GM18868 (cell line): Measurements from ENCODE around the gene PI16.
"Not testable (repeated sequence)": the region's sequence is repeated elsewhere in the genome, so short reads cannot be mapped to it uniquely, and the experiment has no call there.

Experiments used
- ATAC-seq: cut with Tn5 transposase; IDR thresholded peaks from one replicate; pipeline ENCODE4 v1.9.1; 2021; ENCODE audit warnings: mild to moderate bottlenecking, moderate library complexity; ENCODE audit not compliant: unreplicated experiment

Gene PI16

GRCh38 chr6:36927691-36928546 is 26.6 kb upstream of the PI16 start:
- ATAC-seq = no peak

GRCh38 chr6:36928547-36928918 is 26.0 kb upstream of the PI16 start:
- no peak for ATAC-seq

GRCh38 chr6:36929152-36929551 is 25.4 kb upstream of the PI16 start:
- ATAC-seq = no peak

DNA sequence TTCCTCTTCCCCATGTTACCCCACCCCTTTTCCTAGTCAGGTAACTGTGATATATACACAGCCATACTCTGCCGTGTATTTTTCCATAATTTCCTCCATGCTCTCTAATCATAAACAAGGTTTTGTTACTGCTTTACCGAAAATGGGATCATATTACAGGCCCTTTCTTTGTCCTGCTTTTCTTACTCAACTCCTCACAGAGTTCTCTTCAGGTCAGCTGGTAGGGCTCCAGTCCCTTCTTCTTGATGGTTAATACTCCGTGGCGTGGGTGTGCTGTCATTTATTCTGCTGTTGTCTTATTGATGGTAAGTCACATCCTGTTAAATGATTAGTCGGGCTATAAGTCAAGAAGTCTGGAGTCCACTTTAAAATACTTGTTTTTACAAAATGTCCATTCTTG is 24.9 kb upstream of the PI16 start:
- no peak for ATAC-seq

GRCh38 chr6:36930483-36930882 is 24.1 kb upstream of the PI16 start:
- ATAC-seq = no peak

GRCh38 chr6:36933102-36933501 is 21.4 kb upstream of the PI16 start:
- no peak for ATAC-seq

DNA sequence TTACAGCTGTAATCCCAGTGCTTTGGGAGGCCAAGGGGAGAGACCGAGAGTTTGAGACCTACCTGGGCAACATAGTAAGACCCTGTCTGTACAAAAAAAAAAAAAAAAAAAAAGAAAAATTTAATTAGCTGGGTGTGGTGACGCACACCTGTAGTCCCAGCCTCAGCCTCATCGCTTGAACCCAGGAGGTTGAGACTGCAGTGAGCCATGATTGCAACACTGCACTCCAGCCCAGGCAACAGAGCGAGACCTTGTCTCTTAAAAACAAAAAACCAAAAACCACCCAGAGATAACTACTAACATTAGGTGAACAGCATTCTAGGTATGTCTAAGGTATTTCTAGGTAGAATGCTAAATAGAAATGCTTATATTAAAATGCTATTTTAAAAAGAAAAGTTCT is 21.0 kb upstream of the PI16 start:
- ATAC-seq = no peak

DNA sequence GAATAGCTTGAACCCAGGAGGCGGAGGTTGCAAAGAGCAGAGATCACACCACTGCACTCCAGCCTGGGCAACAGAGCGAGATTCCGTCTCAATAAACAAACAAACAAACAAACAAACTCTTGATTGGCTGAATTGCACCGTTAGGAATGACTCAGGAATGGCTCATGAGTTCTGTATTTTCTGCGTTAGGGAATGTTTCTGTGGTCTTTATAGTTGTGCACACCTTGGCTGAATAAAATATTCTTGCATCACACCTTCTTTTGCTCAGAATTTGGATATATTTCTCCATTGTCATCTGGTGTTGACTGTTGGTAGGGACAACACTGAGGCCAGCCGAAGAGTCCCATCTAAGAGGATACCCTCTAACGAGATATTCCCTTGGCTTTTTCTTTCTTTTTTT is 19.6 kb upstream of the PI16 start:
- no peak for ATAC-seq

DNA sequence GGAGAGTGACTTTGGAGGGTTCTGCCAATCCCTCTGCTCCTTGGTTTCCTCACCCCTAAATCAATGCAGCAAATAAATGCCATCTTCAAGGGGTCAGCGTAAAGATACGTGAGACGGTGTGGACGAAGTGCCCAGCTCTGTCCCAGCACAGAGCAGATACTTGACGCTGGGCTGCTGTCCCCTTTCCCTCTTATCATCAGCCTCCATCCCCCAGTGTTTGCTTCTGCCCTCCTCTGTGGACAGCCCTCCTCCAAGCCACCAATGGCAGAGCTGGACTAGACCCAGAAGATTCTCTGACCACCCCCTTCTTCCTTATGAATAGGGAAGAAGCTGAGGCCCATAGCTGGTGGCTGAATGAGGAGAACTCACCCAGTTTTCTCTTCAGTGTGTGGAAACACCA is 17.7 kb upstream of the PI16 start:
- no peak for ATAC-seq

DNA sequence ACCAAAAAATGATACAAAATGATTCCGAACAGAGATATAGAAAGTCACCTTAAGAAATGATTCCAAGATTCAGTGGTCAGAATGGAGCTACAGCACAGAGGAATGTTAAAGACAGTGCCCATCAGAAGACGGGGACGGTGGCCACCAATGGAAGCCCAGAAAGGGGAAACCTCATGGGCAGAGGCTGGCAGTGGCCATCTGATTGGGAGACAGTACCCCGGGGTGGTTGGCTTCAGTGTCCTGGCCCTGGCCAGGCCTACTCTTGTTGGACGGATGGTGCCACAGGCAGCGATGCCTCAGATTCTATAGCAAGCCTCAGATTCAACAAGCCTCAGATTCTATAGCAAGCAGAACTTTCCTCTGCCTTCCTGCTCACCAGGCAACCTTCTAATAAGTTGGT is 16.6 kb upstream of the PI16 start:
- ATAC-seq = no peak

- no peak for ATAC-seq
These were observed 16.0 kb upstream of the PI16 start for GRCh38 chr6:36938536-36938935.

GRCh38 chr6:36939005-36939404 is 15.5 kb upstream of the PI16 start:
- not testable (repeated sequence) for ATAC-seq

DNA sequence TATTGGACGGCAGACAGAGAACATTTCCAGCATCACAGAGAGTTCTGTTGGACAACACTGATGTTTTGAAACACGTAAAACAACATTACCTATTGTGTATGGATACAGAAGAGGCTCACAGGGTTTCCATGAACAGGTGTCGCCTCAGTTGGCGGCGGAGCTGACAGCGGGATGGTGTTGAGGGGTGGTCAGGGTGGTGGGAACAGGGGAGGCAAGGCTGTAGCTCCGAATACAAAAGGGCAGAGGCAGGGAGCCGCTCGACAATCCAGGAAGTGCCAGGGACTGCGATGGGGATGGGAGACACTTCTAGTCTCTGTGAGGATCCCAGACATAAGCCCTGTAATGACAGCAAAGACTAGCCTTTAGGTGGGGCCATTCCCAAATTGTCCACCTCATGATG is 14.5 kb upstream of the PI16 start:
- no peak for ATAC-seq

DNA sequence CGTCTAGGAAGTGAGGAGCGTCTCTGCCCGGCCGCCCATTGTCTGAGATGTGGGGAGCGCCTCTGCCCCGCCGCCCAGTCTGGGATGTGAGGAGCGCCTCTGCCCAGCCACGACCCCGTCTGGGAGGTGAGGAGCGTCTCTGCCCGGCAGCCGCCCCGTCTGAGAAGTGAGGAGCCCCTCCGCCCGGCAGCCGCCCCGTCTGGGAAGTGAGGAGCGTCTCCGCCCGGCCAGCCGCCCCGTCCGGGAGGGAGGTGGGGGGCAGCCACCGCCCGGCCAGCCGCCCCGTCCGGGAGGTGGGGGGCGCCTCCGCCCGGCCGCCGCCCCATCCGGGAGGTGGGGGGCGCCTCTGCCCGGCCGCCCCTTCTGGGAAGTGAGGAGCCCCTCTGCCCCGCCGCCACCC is 13.0 kb upstream of the PI16 start:
- ATAC-seq = not testable (repeated sequence)

- not testable (repeated sequence) for ATAC-seq
These were observed 12.2 kb upstream of the PI16 start for GRCh38 chr6:36942329-36942728.

DNA sequence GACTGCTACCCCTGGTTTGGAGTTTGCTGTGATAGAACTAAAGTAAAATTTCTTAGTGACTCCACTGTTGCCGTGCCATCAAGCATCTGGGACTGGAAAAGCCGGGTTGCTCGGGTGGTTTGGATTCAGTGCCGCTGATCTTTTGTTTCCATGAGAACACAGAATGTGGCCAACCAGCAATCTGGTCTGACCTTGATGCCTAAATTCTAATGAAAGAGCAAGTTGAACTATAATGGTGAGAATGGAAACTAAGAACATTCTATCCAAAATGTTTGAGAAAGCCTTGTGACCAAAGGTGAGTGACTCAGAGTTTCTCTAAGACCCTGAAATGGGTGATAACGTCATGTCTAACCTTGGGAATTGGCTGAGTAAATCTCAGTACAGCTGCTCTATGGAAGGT is 9.9 kb upstream of the PI16 start:
- ATAC-seq = no peak

- no peak for ATAC-seq
These were observed 9.2 kb upstream of the PI16 start for GRCh38 chr6:36945301-36945700.

DNA sequence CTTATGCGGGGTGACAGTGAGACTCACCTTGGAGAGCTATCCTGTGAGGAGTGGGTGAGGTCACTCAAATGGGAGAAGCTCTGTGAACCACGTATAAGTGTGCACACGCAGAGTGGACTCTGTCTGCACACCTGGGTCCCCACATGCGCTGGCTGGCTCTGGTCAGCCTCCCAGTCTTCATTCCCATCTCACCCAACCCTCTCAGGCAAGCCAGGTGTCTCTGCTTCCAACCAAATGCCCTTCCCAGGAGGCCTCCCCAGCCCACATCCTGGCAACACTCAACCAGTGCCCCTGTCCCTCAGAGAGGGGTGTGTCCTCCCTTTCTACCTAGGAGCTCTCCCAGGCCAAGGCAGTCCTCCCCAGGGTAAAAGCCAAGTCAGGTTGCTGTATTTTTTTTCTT is 8.0 kb upstream of the PI16 start:
- ATAC-seq = no peak

DNA sequence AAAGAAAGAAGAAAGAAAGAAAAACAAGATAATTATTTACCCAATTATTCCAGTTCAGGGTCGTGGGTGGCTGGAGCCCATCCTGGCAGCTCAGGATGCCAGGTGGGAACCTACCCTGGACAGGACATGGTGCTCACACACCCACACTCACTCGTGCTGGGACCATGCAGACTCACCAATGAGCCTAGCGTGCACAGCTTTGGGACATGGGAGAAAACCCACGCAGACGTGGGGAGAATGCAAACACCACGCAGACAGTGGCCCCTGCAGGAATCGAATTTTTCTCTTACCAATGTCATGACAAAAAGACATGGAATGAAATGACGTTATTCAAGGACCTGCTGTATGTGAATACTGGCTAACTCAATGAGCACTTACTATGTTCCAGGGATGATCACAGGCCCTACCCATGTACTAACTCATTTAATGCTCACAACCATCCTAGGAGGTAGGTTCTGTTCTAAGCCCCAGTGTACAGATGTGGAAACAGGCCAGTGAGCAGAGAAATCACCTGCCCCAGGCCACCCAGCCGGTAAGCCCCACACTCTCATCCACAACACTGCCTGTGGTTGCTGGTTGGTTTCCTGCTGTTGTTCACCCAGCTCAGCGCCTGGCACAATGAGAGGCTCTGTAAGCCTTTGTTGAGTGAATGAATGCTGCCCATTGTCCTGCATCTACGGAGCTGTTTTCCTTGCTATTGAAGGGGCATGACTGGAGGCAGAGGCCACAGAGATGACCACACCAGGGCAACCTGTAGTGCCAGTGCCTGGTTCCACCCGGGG is 6.8 kb upstream of the PI16 start:
- ATAC-seq = no peak

- not testable (repeated sequence) for ATAC-seq
These were observed 5.5 kb upstream of the PI16 start for GRCh38 chr6:36949076-36949475.

DNA sequence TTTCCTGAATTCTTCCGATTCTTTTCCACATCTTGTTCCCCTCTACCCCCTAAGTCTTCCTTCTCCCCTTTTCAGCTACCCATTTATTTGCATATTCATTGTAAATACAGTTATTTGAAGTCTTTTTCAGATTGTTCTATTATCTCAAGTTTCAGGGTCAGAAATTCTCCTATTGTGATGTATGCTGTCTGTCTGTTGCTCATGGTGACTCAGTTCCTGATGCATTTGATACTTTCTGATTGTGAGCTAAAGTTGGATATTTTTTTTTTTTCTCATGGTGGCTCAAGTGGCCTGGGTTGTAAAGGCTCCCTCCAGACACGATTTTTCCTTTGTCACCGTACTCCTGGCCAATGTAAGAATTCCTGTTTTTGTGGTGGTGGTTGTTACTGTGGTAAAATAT is 4.9 kb upstream of the PI16 start:
- ATAC-seq = no peak

GRCh38 chr6:36953931-36954261 is 642 bp upstream of the PI16 start:
- no peak for ATAC-seq
